Activated naive CD4-positive, alpha-beta T cell treated with anti-CD3 and anti-CD28 coated beads, Interleukin-2, amount 10 ng/mL, durations not matched to agents 7 days and 5 days (primary cell): ENCODE measurements around the gene NIT2.
"Not testable (repeated sequence)": the region's sequence is repeated elsewhere in the genome, so short reads cannot be mapped to it uniquely, and the experiment has no call there.

Experiments used
- CTCF ChIA-PET: fragments of 350-600 bp; sonication (Branson Sonifier 250); formaldehyde crosslinking; loops from one replicate; lab custom pipeline; 2021; ENCODE audit warnings: antibody characterized with exemption; lab: Charles Lee
- DNase-seq: peaks from one replicate; pipeline ENCODE4 v3.0.0-alpha.2; 2020
- H3K27ac Mint-ChIP-seq: one replicate; pipeline ENCODE4 v1.8.0; 2021; ENCODE audit warnings: mild to moderate bottlenecking, moderate library complexity, mixed read lengths
- H3K27me3 Mint-ChIP-seq: one replicate; pipeline ENCODE4 v1.8.0; 2021; ENCODE audit warnings: mild to moderate bottlenecking, mixed read lengths
- H3K36me3 Mint-ChIP-seq: one replicate; pipeline ENCODE4 v1.8.0; 2021; ENCODE audit warnings: mixed read lengths
- H3K4me1 Mint-ChIP-seq: one replicate; pipeline ENCODE4 v1.8.0; 2021; ENCODE audit warnings: mixed read lengths
- H3K4me3 Mint-ChIP-seq: one replicate; pipeline ENCODE4 v1.8.0; 2021; ENCODE audit warnings: mild to moderate bottlenecking, moderate library complexity, mixed read lengths
- H3K9me3 Mint-ChIP-seq: one replicate; pipeline ENCODE4 v1.8.0; 2021; ENCODE audit warnings: mixed read lengths

NIT2 gene

GRCh38 chr3:100327377-100327776, 7.2 kb upstream of the NIT2 start:
- DNase-seq, H3K27ac Mint-ChIP-seq, CTCF ChIA-PET, H3K4me3 Mint-ChIP-seq, H3K4me1 Mint-ChIP-seq, H3K27me3 Mint-ChIP-seq, H3K9me3 Mint-ChIP-seq: not testable (repeated sequence)
- H3K36me3 Mint-ChIP-seq: peaks cover 14% of the 10 kb centered on the region

- no peaks in the 10 kb centered on the region for H3K27me3 Mint-ChIP-seq
- CTCF ChIA-PET: interaction anchor here (1.2 kb wide), 1 partner anchor 10 kb away, joined by 3 read pairs; no protein-coding TSS in a partner anchor
- no peak overlapping the region for H3K4me3 Mint-ChIP-seq
- H3K36me3 Mint-ChIP-seq: peaks cover 14% of the 10 kb centered on the region
- no peak for DNase-seq
- peaks cover 11% of the 10 kb centered on the region for H3K4me1 Mint-ChIP-seq
- H3K27ac Mint-ChIP-seq: no peak overlapping the region
- H3K9me3 Mint-ChIP-seq: peaks cover 5% of the 10 kb centered on the region
Observed at GRCh38 chr3:100329800-100330489, 4.6 kb upstream of the NIT2 start.

GRCh38 chr3:100330651-100331050, 3.9 kb upstream of the NIT2 start:
- CTCF ChIA-PET: no interaction called here
- no peak for DNase-seq
- Mint-ChIP-seq H3K4me1 (peaks cover 18% of the 10 kb centered on the region), H3K4me3 (no peak overlapping the region), H3K27ac (no peak overlapping the region), H3K9me3 (peaks cover 5% of the 10 kb centered on the region), H3K27me3 (no peaks in the 10 kb centered on the region), H3K36me3 (peaks cover 17% of the 10 kb centered on the region)

GRCh38 chr3:100331660-100332059, 2.9 kb upstream of the NIT2 start:
- peaks cover 5% of the 10 kb centered on the region for H3K9me3 Mint-ChIP-seq
- H3K4me3 Mint-ChIP-seq: no peak overlapping the region
- CTCF ChIA-PET: no interaction called here
- no peak for DNase-seq
- peaks cover 28% of the 10 kb centered on the region for H3K4me1 Mint-ChIP-seq
- no peaks in the 10 kb centered on the region for H3K27me3 Mint-ChIP-seq
- H3K27ac Mint-ChIP-seq: no peak overlapping the region
- peaks cover 14% of the 10 kb centered on the region for H3K36me3 Mint-ChIP-seq

- Mint-ChIP-seq H3K4me3 (no peak overlapping the region), H3K27ac (no peak overlapping the region), H3K36me3 (peaks cover 4% of the 10 kb centered on the region), H3K4me1 (peaks cover 33% of the 10 kb centered on the region), H3K27me3 (no peaks in the 10 kb centered on the region), H3K9me3 (no peaks in the 10 kb centered on the region)
- DNase-seq: no peak
- CTCF ChIA-PET: interaction anchor here (1.3 kb wide), 1 partner anchor 10 kb away, joined by 3 read pairs; no protein-coding TSS in a partner anchor
Observed at GRCh38 chr3:100333051-100333450, 1.5 kb upstream of the NIT2 start.

GRCh38 chr3:100333970-100334487, 528 bp upstream of the NIT2 start:
- Mint-ChIP-seq H3K4me3 (peak overlapping the region; percentile 77), H3K27me3 (no peaks in the 10 kb centered on the region), H3K9me3 (no peaks in the 10 kb centered on the region), H3K4me1 (peaks cover 35% of the 10 kb centered on the region), H3K27ac (peak overlapping the region; percentile 82), H3K36me3 (peaks cover 8% of the 10 kb centered on the region)
- CTCF ChIA-PET: interaction anchor here (0.7 to 1.9 kb wide), 5 partner anchors 11 to 501 kb away, joined by 3 to 6 read pairs (median 3); no protein-coding TSS in a partner anchor
- DNase-seq: no peak

- peak overlapping the region; percentile 92 for H3K27ac Mint-ChIP-seq
- no peaks in the 10 kb centered on the region for H3K9me3 Mint-ChIP-seq
- no peaks in the 10 kb centered on the region for H3K27me3 Mint-ChIP-seq
- DNase-seq: peak; percentile 25
- peaks cover 11% of the 10 kb centered on the region for H3K36me3 Mint-ChIP-seq
- H3K4me1 Mint-ChIP-seq: peaks cover 35% of the 10 kb centered on the region
- CTCF ChIA-PET: interaction anchor here (0.7 to 1.9 kb wide), 3 partner anchors 19 to 261 kb away, joined by 3 to 6 read pairs (median 4); no protein-coding TSS in a partner anchor
- H3K4me3 Mint-ChIP-seq: peak overlapping the region; percentile 97
Observed at GRCh38 chr3:100335434-100335833, 877 bp downstream of the NIT2 start.

- H3K27me3 Mint-ChIP-seq, H3K27ac Mint-ChIP-seq, H3K9me3 Mint-ChIP-seq, DNase-seq, H3K4me3 Mint-ChIP-seq: not testable (repeated sequence)
- peaks cover 38% of the 10 kb centered on the region for H3K4me1 Mint-ChIP-seq
- CTCF ChIA-PET: interaction anchor here (1.9 kb wide), 1 partner anchor 19 kb away, joined by 6 read pairs; no protein-coding TSS in a partner anchor
- peaks cover 18% of the 10 kb centered on the region for H3K36me3 Mint-ChIP-seq
Observed at GRCh38 chr3:100336229-100336628, 1.7 kb downstream of the NIT2 start.

GRCh38 chr3:100338911-100339310, 4.4 kb downstream of the NIT2 start:
- H3K36me3 Mint-ChIP-seq: peaks cover 32% of the 10 kb centered on the region
- no peak overlapping the region for H3K27ac Mint-ChIP-seq
- no peaks in the 10 kb centered on the region for H3K27me3 Mint-ChIP-seq
- peaks cover 49% of the 10 kb centered on the region for H3K4me1 Mint-ChIP-seq
- H3K4me3 Mint-ChIP-seq: no peak overlapping the region
- CTCF ChIA-PET: interaction anchor here (1.4 kb wide), 1 partner anchor 10 kb away, joined by 3 read pairs; no protein-coding TSS in a partner anchor
- DNase-seq: no peak
- no peaks in the 10 kb centered on the region for H3K9me3 Mint-ChIP-seq

GRCh38 chr3:100339786-100340185, 5.2 kb downstream of the NIT2 start:
- CTCF ChIA-PET: interaction anchor here (1.4 kb wide), 1 partner anchor 11 kb away, joined by 3 read pairs; no protein-coding TSS in a partner anchor
- Mint-ChIP-seq H3K9me3 (no peaks in the 10 kb centered on the region), H3K4me1 (peaks cover 52% of the 10 kb centered on the region), H3K27ac (no peak overlapping the region), H3K4me3 (no peak overlapping the region), H3K36me3 (peaks cover 38% of the 10 kb centered on the region), H3K27me3 (no peaks in the 10 kb centered on the region)
- no peak for DNase-seq

GRCh38 chr3:100340527-100340926, 6.0 kb downstream of the NIT2 start:
- Mint-ChIP-seq H3K4me3 (no peak overlapping the region), H3K4me1 (peaks cover 48% of the 10 kb centered on the region), H3K27ac (no peak overlapping the region), H3K27me3 (no peaks in the 10 kb centered on the region), H3K36me3 (peaks cover 39% of the 10 kb centered on the region), H3K9me3 (no peaks in the 10 kb centered on the region)
- DNase-seq: no peak
- CTCF ChIA-PET: interaction anchor here (0.6 to 1.4 kb wide), 2 partner anchors 11 to 40 kb away, joined by 3 read pairs; no protein-coding TSS in a partner anchor

- H3K9me3 Mint-ChIP-seq: peaks cover 3% of the 10 kb centered on the region
- no peak overlapping the region for H3K27ac Mint-ChIP-seq
- no peak for DNase-seq
- H3K4me1 Mint-ChIP-seq: peaks cover 13% of the 10 kb centered on the region
- peaks cover 80% of the 10 kb centered on the region for H3K36me3 Mint-ChIP-seq
- no peak overlapping the region for H3K4me3 Mint-ChIP-seq
- H3K27me3 Mint-ChIP-seq: no peaks in the 10 kb centered on the region
- CTCF ChIA-PET: no interaction called here
Observed at GRCh38 chr3:100348727-100349126, 14.2 kb downstream of the NIT2 start.

GRCh38 chr3:100351770-100352169, 17.2 kb downstream of the NIT2 start:
- H3K4me1 Mint-ChIP-seq, H3K4me3 Mint-ChIP-seq, DNase-seq, H3K27ac Mint-ChIP-seq, CTCF ChIA-PET, H3K27me3 Mint-ChIP-seq, H3K9me3 Mint-ChIP-seq: not testable (repeated sequence)
- H3K36me3 Mint-ChIP-seq: peaks cover 71% of the 10 kb centered on the region

GRCh38 chr3:100352296-100353231, 18.0 kb downstream of the NIT2 start:
- H3K36me3 Mint-ChIP-seq: peaks cover 65% of the 10 kb centered on the region
- peaks cover 3% of the 10 kb centered on the region for H3K9me3 Mint-ChIP-seq
- no peaks in the 10 kb centered on the region for H3K27me3 Mint-ChIP-seq
- DNase-seq: no peak
- H3K4me1 Mint-ChIP-seq: no peaks in the 10 kb centered on the region
- H3K4me3 Mint-ChIP-seq: no peak overlapping the region
- no peak overlapping the region for H3K27ac Mint-ChIP-seq
- CTCF ChIA-PET: no interaction called here
